ENCODE results near the gene HRH1.

DNA sequence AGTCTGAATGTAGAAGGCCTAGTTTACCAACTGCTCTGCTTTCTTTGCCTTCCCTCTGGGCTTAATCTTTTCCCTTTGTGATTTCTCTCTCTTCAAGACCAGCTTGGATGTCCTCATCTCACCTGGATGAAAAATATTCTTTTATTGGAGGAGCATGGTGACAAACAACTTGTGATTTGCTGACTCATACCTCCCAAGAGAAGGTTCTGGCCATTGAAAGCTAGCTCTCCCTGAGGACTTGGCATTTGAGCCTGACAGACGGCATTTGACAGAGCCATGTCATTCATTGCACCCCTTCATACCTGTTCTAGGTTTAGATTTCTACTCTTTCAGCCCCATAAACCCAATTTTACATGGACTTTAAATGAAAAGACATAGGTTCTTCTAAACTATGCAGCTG, 151.2 kb downstream of the HRH1 start:
- TF ChIP-seq, protein P1, sequence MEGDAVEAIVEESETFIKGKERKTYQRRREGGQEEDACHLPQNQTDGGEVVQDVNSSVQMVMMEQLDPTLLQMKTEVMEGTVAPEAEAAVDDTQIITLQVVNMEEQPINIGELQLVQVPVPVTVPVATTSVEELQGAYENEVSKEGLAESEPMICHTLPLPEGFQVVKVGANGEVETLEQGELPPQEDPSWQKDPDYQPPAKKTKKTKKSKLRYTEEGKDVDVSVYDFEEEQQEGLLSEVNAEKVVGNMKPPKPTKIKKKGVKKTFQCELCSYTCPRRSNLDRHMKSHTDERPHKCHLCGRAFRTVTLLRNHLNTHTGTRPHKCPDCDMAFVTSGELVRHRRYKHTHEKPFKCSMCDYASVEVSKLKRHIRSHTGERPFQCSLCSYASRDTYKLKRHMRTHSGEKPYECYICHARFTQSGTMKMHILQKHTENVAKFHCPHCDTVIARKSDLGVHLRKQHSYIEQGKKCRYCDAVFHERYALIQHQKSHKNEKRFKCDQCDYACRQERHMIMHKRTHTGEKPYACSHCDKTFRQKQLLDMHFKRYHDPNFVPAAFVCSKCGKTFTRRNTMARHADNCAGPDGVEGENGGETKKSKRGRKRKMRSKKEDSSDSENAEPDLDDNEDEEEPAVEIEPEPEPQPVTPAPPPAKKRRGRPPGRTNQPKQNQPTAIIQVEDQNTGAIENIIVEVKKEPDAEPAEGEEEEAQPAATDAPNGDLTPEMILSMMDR (IDR thresholded peaks at IDR 0.05; ENCODE audit: low read length), result no peak
- TF ChIP-seq EZH2 (IDR thresholded peaks at IDR 0.05; ENCODE audit: borderline replicate concordance, low read length), result no peak
